K562 (cell line): ENCODE data around the gene NYNRIN. TPM values are rescaled to one million over a fixed set of nuclear protein-coding genes. Genes with fewer than 3 reads are reported as not detected.

Source experiments
- KLF6 ChIP-seq: fragments of 250-450 bp; sonication (Bioruptor Pico); IDR thresholded peaks from 2 replicates; pipeline ENCODE4 v1.4.0; 2020; ENCODE audit warnings: mild to moderate bottlenecking, moderate library complexity, borderline replicate concordance
- LCOR ChIP-seq: sonication (generic); formaldehyde crosslinking; IDR thresholded peaks from 2 replicates; pipeline ENCODE4 v1.8.0; 2022; ENCODE audit warnings: mild to moderate bottlenecking, missing genetic modification reagents
- NONO ChIP-seq, 2 experiments: fragments of 200-400 bp in 1 of 2; fragments of 450-650 bp in 1 of 2; formaldehyde crosslinking in 1 of 2; IDR thresholded peaks; 2 replicates each; pipeline ENCODE4 v1.6.1; 2017; ENCODE audit warnings: low read depth in 2 of 2, mild to moderate bottlenecking in 2 of 2, moderate library complexity in 2 of 2, low read length in 1 of 2
- PHF21A ChIP-seq: fragments of 450-650 bp; IDR thresholded peaks from 2 replicates; pipeline ENCODE4 v1.6.1; 2017; ENCODE audit warnings: low read depth, borderline replicate concordance
- ZNF766 ChIP-seq: fragments of 200-800 bp; sonication (Bioruptor generic); conservative IDR thresholded peaks from 2 replicates; pipeline ENCODE4 v1.6.1; 2016; ENCODE audit warnings: missing genetic modification characterization, missing compliant biosample characterization
- polyA plus RNA-seq, 8 experiments: library from polyadenylated mRNA; depleted of rRNA in 4 of 8; stranded (reverse) in 5 of 8; unstranded in 3 of 8; fragments of >200 nt; fragmentation: Nextera tagmentation in 2 of 8; fragmentation: Illumina TruSeq in 1 of 8; extraction: Ambion mirVana in 2 of 8; extraction: Trizol in 1 of 8; gene quantifications; 2 replicates each; pipeline versions ENCODE4 v1.2.1 to v1.2.3, GENCODE V29; 2011 to 2014; ENCODE audit warnings: inconsistent platforms in 1 of 8, missing spikeins in 1 of 8
- total RNA-seq, 7 experiments: library from RNA; depleted of rRNA in 6 of 7; stranded (reverse); fragments of >200 nt in 6 of 7; fragmentation: Illumina TruSeq in 2 of 7; extraction: Trizol in 2 of 7; gene quantifications; 2 replicates each; pipeline versions ENCODE4 v1.2.1 to v1.2.3, GENCODE V29; 2011 to 2021; ENCODE audit warnings: low replicate concordance in 1 of 7
- TF ChIP-seq, protein P1 (sequence below): fragments of 200-400 bp; formaldehyde crosslinking; IDR thresholded peaks from 2 replicates; pipeline ENCODE4 v1.6.1; 2017; ENCODE audit warnings: mild to moderate bottlenecking, low read depth, low read length, moderate library complexity
- TF ChIP-seq, protein P2 (sequence below): fragments of 250-450 bp; sonication (Bioruptor Pico); IDR thresholded peaks from 2 replicates; pipeline ENCODE4 v1.4.0; 2020

Gene NYNRIN
- total and polyA plus RNA-seq, 9 of the 15 experiments (the other 6 are each of a cell fraction or from before 2014, with no cell fraction given): 0.04 to 1.2 (median 0.28) TPM

DNA sequence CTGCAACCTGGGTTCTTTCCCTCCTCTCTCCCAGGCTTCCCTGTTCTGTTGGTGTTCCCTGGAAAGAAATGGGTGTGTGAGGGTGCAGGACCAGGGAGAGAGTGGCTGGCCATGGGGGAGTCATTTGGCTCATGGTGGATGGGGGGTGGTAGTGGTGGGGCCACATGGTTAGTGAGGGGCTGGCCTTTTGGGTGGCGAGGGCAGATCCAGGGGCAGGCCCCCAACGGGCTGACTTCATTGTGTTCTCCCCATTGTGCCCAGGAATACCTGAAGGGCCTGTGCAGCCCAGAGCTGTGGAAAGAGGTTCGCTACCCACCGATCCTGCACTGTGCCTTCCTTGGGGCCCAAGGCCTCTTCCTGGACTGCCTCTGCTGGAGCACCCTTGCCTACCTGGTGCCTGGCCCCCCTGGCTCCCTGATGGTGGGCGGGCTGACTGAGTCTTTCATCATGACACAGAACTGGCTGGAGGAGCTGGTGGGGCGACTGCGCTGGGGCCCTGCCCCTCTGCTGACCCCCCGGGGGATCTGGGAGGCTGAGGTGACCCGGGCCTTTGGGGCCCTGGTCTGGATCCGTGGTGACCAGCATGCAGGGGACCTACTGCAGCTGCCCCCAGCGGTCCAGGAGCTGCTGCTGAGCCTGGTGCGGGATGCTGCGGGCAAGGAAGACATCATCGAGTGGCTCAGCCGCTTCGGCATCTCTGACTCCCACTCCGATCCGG is 9.0 kb downstream of the NYNRIN start (continued):
- TF ChIP-seq, protein P1, sequence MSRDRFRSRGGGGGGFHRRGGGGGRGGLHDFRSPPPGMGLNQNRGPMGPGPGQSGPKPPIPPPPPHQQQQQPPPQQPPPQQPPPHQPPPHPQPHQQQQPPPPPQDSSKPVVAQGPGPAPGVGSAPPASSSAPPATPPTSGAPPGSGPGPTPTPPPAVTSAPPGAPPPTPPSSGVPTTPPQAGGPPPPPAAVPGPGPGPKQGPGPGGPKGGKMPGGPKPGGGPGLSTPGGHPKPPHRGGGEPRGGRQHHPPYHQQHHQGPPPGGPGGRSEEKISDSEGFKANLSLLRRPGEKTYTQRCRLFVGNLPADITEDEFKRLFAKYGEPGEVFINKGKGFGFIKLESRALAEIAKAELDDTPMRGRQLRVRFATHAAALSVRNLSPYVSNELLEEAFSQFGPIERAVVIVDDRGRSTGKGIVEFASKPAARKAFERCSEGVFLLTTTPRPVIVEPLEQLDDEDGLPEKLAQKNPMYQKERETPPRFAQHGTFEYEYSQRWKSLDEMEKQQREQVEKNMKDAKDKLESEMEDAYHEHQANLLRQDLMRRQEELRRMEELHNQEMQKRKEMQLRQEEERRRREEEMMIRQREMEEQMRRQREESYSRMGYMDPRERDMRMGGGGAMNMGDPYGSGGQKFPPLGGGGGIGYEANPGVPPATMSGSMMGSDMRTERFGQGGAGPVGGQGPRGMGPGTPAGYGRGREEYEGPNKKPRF: no peak
- TF ChIP-seq ZNF766 (CRISPR knock-in tag) (no peak), LCOR (CRISPR knock-in tag) (no peak), PHF21A (no peak), KLF6 (no peak), NONO (IDR thresholded peaks at IDR 0.05; ENCODE audit: low read depth in 2 of 2, low read length in 1 of 2) (no peak)
- TF ChIP-seq, protein P2, sequence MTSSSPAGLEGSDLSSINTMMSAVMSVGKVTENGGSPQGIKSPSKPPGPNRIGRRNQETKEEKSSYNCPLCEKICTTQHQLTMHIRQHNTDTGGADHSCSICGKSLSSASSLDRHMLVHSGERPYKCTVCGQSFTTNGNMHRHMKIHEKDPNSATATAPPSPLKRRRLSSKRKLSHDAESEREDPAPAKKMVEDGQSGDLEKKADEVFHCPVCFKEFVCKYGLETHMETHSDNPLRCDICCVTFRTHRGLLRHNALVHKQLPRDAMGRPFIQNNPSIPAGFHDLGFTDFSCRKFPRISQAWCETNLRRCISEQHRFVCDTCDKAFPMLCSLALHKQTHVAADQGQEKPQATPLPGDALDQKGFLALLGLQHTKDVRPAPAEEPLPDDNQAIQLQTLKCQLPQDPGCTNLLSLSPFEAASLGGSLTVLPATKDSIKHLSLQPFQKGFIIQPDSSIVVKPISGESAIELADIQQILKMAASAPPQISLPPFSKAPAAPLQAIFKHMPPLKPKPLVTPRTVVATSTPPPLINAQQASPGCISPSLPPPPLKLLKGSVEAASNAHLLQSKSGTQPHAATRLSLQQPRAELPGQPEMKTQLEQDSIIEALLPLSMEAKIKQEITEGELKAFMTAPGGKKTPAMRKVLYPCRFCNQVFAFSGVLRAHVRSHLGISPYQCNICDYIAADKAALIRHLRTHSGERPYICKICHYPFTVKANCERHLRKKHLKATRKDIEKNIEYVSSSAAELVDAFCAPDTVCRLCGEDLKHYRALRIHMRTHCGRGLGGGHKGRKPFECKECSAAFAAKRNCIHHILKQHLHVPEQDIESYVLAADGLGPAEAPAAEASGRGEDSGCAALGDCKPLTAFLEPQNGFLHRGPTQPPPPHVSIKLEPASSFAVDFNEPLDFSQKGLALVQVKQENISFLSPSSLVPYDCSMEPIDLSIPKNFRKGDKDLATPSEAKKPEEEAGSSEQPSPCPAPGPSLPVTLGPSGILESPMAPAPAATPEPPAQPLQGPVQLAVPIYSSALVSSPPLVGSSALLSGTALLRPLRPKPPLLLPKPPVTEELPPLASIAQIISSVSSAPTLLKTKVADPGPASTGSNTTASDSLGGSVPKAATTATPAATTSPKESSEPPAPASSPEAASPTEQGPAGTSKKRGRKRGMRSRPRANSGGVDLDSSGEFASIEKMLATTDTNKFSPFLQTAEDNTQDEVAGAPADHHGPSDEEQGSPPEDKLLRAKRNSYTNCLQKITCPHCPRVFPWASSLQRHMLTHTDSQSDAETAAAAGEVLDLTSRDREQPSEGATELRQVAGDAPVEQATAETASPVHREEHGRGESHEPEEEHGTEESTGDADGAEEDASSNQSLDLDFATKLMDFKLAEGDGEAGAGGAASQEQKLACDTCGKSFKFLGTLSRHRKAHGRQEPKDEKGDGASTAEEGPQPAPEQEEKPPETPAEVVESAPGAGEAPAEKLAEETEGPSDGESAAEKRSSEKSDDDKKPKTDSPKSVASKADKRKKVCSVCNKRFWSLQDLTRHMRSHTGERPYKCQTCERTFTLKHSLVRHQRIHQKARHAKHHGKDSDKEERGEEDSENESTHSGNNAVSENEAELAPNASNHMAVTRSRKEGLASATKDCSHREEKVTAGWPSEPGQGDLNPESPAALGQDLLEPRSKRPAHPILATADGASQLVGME (CRISPR knock-in tag): no peak
- TF ChIP-seq, all 486 proteins: peak for 0
